ENCODE data around the gene DAPK1.

The DAPK1 gene

GRCh38 chr9:87527211-87527916 is 29.7 kb downstream of the DAPK1 start:
- TF ChIP-seq CTCF (IDR thresholded peaks at IDR 0.05; ENCODE audit: borderline replicate concordance, extremely low read depth, low read length, poor library complexity, severe bottlenecking) (no peak), EZH2 (IDR thresholded peaks at IDR 0.05; ENCODE audit: borderline replicate concordance, low read depth, low read length, severe bottlenecking) (no peak)
- Histone ChIP-seq H3K79me2 (ENCODE audit: insufficient read depth, low read length) (no peaks in the 10 kb centered on the region), H3K9ac (ENCODE audit: low read depth, low read length) (no peak overlapping the region), H4K20me1 (ENCODE audit: insufficient read depth, low read length) (no peaks in the 10 kb centered on the region), H2AFZ (ENCODE audit: low read depth, low read length) (no peak overlapping the region), H3K4me1 (ENCODE audit: insufficient read depth, low read length) (no peaks in the 10 kb centered on the region), H3K27me3 (ENCODE audit: insufficient read depth, low read length, poor library complexity) (no peaks in the 10 kb centered on the region), H3K9me3 (ENCODE audit: insufficient read depth, low read length, severe bottlenecking) (no peaks in the 10 kb centered on the region), H3K4me2 (ENCODE audit: insufficient read depth, low read length) (no peak overlapping the region), H3K4me3 (ENCODE audit: low read depth in 1 of 2, low read length in 2 of 2) (no peak overlapping the region), H3K27ac (ENCODE audit: low read length) (no peak overlapping the region), H3K36me3 (ENCODE audit: insufficient read depth, low read length) (no peaks in the 10 kb centered on the region)
- no peak for ATAC-seq (ENCODE audit: insufficient read depth, low read depth)
- no peak for DNase-seq

- no peaks in the 10 kb centered on the region for H4K20me1 ChIP-seq (ENCODE audit: insufficient read depth, low read length)
- DNase-seq (no peak), ATAC-seq (ENCODE audit: insufficient read depth, low read depth) (no peak)
- no peaks in the 10 kb centered on the region for H3K4me1 ChIP-seq (ENCODE audit: insufficient read depth, low read length)
- no peak overlapping the region for H3K4me2 ChIP-seq (ENCODE audit: insufficient read depth, low read length)
- H3K36me3 ChIP-seq (ENCODE audit: insufficient read depth, low read length): no peaks in the 10 kb centered on the region
- H3K9ac ChIP-seq (ENCODE audit: low read depth, low read length): no peak overlapping the region
- H3K9me3 ChIP-seq (ENCODE audit: insufficient read depth, low read length, severe bottlenecking): no peaks in the 10 kb centered on the region
- no peak for TF ChIP-seq CTCF (IDR thresholded peaks at IDR 0.05; ENCODE audit: borderline replicate concordance, extremely low read depth, low read length, poor library complexity, severe bottlenecking)
- TF ChIP-seq EZH2 (IDR thresholded peaks at IDR 0.05; ENCODE audit: borderline replicate concordance, low read depth, low read length, severe bottlenecking): no peak
- no peaks in the 10 kb centered on the region for H3K27me3 ChIP-seq (ENCODE audit: insufficient read depth, low read length, poor library complexity)
- no peak overlapping the region for H3K4me3 ChIP-seq (ENCODE audit: low read depth in 1 of 2, low read length in 2 of 2)
- no peaks in the 10 kb centered on the region for H3K79me2 ChIP-seq (ENCODE audit: insufficient read depth, low read length)
- H3K27ac ChIP-seq (ENCODE audit: low read length): no peak overlapping the region
- H2AFZ ChIP-seq (ENCODE audit: low read depth, low read length): no peak overlapping the region
These were observed 31.3 kb downstream of the DAPK1 start for GRCh38 chr9:87528969-87529368.

- no peak overlapping the region for H2AFZ ChIP-seq (ENCODE audit: low read depth, low read length)
- no peaks in the 10 kb centered on the region for H3K4me1 ChIP-seq (ENCODE audit: insufficient read depth, low read length)
- no peaks in the 10 kb centered on the region for H3K9me3 ChIP-seq (ENCODE audit: insufficient read depth, low read length, severe bottlenecking)
- no peaks in the 10 kb centered on the region for H3K36me3 ChIP-seq (ENCODE audit: insufficient read depth, low read length)
- no peak overlapping the region for H3K27ac ChIP-seq (ENCODE audit: low read length)
- DNase-seq: no peak
- no peaks in the 10 kb centered on the region for H3K79me2 ChIP-seq (ENCODE audit: insufficient read depth, low read length)
- H3K9ac ChIP-seq (ENCODE audit: low read depth, low read length): no peak overlapping the region
- no peak for TF ChIP-seq CTCF (IDR thresholded peaks at IDR 0.05; ENCODE audit: borderline replicate concordance, extremely low read depth, low read length, poor library complexity, severe bottlenecking)
- no peak for TF ChIP-seq EZH2 (IDR thresholded peaks at IDR 0.05; ENCODE audit: borderline replicate concordance, low read depth, low read length, severe bottlenecking)
- ATAC-seq (ENCODE audit: insufficient read depth, low read depth): no peak
- no peaks in the 10 kb centered on the region for H3K27me3 ChIP-seq (ENCODE audit: insufficient read depth, low read length, poor library complexity)
- no peak overlapping the region for H3K4me2 ChIP-seq (ENCODE audit: insufficient read depth, low read length)
- H4K20me1 ChIP-seq (ENCODE audit: insufficient read depth, low read length): no peaks in the 10 kb centered on the region
- no peak overlapping the region for H3K4me3 ChIP-seq (ENCODE audit: low read depth in 1 of 2, low read length in 2 of 2)
These were observed 32.0 kb downstream of the DAPK1 start for GRCh38 chr9:87529671-87530070.

All from DND-41 (cell line).